NCI-H2029 treated with DMSO at 0.1 percent for 48 hours (cell line): ENCODE measurements around the gene TAGAP.
"Not testable (repeated sequence)": the region's sequence is repeated elsewhere in the genome, so short reads cannot be mapped to it uniquely, and the experiment has no call there.

Source experiments
- DNase-seq: peaks from one replicate; lab custom pipeline; 2025; lab: John Stamatoyannopoulos, UW

Gene TAGAP

DNA sequence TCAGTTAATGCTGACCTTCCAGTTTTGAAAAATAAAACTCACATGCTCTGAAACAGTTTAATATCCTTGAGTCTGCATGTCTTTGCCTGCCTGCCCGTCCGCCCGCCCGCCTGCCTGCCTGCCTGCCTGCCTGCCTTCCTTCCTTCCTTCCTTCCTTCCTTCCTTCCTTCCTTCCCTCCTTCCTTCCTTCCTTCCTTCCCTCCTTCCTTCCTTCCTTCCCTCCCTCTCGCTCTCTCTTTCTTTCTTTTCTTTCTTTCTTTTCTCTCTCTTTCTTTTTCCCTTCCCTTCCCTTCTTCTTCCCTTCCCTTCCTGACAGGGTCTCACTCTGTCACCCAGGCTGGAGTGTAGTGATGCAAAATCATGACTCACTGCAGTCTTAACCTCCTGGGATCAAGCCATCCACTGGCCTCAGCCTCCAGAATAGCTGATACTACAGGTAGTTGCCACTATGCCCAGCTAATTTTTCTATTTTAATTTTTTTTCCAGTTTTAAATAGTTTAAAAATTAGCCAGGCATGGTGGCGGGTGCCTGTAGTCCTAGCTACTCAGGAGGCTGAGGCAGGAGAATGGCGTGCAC, 34.7 kb downstream of the TAGAP start:
- DNase-seq, result not testable (repeated sequence)

DNA sequence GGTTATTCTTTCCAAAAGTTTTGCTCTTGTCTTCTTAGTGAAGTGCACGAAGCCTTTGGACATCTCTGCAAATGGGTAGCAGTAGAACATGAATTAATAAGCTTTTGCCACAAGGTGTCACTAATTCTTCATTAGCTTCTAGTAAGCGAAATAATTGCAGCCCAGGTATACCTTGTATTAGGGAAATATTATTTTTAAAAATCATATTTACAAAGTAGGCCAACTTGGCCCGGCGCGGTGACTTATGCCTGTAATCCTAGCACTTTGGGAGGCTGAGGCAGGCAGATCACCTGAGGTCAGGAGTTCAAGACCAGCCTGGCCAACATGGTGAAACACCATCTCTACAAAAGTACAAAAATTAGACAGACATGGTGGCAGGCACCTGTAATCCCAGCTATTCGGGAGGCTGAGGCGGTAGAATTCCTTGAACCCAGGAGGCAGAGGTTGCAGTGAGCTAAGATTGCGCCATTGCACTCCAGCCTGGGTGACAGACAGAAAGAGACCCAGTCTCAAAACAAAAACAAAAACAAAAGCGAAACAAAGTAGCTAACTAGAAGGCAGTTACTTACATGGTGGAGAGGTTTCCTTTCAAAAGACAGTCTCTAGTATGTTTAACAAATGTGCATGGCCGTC, 36.0 kb downstream of the TAGAP start:
- DNase-seq, result peak; percentile 1

DNA sequence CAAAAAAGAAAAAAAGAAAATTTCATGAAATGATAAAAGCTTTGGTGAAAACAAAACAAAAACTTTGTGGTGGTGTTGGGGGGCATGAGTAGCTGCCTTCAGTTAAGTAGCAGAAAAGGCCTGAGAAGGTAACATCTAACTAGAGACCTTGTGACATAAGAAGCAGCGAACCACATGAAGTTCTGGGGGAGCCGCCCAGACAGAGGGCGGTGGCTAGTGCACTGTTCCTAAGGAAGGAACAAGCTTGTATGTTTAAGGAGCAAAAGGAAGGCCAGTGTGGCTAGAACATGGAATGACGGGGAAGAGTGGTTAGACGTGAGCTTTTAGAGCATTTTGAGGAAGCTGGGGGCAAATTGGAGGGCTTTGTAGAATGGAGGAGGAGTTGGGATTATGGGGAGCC, 37.3 kb downstream of the TAGAP start:
- no peak for DNase-seq

DNA sequence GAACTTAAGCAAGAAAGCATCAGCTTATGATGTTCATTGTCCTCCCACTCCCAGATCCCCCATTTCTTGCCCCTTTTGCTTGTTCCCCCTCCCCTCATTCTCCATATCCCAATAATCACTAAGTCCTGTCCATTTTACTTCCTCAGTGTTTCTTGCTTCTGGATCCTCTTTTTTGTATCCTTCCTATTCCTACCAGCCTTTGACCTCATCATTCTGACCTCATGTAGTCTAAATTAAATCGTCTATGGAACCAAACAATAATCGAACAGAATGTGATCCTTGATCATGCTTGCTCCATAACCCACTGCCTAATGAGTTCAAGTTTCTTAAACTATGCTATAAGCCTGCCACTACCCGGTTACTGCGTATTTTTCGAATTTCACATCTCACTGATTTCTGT, 39.4 kb downstream of the TAGAP start:
- no peak for DNase-seq

DNA sequence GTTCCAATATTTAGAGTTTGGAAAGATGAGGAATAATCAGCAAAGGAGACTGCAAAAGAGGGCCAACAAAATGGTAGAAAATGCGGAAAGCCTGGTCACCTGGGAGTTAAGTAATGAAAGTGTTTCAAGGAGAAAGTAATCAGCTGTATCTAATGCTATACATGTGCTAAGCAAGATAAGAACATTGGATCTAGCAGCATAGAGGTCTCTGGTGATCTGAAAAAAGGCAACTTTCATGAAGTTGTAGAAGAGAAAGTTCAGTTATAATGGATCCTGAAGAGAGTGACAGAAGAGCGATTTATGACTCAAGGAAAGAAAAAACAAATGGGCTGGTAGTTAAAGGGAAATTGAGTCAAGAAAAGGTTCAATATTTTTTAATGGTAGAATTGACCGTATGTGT, 40.2 kb downstream of the TAGAP start:
- DNase-seq, result no peak

DNA sequence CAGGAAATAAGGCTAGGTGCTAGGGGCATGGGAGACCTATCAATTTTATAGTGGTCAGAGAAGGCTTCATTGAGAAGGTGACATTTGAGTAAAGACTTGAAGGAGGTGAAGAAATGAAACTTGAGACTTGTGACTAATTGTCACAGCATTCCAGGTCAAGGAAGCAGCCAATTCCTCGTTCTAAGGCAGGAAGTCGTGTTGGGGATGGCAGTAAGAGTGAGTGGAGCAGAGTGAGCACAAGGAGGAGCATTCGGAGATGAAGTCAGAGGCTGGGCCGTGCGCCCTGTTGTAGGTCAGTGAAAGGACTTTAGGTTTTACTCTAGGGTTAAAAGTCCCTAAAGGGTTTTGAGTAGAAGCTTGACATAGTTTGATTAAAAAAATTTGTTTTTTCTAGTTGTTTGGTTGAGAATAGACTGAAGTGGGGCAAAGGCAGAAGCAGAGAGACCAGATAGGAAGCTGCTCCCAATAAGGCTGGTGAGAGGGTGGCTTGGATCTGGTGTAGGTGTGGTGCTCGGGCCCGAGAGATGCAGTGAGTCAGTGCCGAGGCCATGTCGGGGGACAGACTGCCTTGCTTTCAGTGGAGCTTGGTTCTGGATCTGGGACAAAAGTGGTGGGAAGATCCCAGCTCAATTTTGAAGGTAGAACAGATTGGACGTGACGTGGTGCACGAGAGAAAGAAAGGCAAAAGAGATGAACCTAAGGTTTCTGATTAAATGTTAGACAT, 42.2 kb downstream of the TAGAP start:
- no peak for DNase-seq

DNA sequence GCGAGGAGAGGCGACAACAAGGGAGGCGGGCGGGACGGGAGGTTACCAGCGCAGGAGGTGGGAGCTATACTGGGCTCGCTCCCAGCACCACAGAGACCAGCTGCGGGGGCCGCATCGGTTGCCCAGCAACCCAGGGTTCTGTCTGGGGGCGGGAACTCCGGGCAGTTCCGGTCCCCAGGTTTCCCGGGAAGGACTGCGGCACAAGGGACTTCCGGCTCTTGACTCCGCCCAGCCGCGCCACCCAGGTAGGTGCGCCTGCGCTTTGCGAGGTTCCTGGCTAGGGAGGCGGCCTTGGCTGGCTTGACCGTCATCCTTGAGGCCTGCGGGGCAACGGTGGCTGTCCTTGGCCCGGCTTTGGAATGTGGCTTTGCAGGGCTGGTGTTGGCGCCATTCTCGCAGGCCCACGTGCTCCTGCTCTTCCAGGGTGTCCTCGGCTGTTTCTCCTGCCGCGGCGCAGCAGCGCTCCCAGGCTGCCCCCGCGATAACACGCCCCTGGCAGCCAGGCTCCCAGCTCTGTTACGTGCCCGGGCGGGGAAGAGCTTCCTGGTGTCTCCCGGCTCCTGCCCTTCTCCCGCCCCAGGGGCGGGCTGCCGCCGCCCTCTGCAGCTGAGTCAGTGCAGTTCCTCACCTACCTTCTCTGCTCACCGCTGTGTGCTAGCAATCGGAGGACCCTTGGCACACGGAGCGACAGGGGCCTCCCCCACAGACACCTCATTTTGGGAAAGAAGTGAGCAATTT, 45.0 kb downstream of the TAGAP start, which contains the start of gene RSPH3:
RSPH3 (minus strand) TSS at position 537 of the 738 bp plus-strand sequence. CDS start 652 bp downstream, outside the sequence.
- DNase-seq, result peak; percentile 95

DNA sequence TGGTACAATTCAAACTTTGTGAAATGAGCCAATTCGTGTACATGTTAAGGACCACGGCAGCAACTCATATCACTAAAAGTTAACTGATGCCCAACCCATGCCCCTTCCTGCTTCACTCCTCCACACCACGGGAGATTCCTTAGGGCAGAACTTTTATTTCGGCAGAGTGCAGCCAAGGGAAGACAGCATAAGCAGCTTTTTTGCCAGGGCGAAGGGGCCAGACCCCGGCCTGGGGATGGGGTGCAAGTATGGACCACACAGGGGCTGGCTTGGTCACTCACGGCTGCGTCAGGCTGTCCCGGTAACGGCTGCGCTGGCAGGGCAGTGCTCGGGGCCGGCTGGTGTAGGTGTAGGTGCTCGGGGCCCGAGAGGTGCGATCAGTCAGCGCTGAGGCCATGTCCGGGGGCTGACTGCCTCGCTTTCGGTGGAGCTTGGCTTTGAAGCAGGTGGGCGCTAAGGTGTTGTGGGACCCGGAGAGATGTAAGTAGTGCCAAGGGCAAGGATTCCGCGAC, 45.6 kb downstream of the TAGAP start:
- no peak for DNase-seq

DNA sequence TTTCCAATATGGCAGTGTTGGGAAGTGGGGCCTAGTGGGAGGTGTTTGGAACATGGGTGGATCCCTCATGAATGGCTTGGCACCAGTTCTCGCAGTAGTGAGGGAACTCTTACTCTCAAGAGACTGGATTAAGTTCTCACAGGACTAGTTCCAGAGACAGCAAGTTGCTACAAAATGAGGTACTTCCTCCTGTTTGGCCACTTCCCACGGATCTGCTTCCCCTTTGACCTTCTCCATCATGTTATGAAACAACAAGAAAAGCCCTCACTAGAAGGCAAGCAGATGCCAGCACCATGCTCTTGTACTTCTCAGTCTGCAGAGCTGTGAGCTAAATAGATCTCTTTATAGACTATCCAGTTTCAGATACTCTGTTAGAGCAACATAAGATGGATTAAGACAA, 47.9 kb downstream of the TAGAP start:
- no peak for DNase-seq

DNA sequence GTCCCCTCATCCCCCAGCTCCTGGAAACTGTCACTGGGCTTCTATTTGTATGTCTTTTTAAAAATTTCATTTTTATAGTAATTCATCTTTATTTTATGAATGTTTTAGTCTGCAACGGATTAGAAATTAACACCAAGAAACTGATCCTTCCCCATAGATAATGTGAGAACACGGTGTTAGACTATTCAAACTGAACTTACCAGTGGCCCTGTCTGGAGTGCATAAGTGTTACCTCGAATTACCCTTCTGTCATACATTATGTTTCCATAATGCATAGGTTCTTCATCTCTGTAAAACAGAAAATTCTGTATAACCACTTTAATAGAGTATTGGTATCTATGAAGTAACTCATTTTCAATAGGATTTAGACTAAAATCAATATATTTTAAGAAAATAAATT, 51.2 kb downstream of the TAGAP start:
- no peak for DNase-seq

DNA sequence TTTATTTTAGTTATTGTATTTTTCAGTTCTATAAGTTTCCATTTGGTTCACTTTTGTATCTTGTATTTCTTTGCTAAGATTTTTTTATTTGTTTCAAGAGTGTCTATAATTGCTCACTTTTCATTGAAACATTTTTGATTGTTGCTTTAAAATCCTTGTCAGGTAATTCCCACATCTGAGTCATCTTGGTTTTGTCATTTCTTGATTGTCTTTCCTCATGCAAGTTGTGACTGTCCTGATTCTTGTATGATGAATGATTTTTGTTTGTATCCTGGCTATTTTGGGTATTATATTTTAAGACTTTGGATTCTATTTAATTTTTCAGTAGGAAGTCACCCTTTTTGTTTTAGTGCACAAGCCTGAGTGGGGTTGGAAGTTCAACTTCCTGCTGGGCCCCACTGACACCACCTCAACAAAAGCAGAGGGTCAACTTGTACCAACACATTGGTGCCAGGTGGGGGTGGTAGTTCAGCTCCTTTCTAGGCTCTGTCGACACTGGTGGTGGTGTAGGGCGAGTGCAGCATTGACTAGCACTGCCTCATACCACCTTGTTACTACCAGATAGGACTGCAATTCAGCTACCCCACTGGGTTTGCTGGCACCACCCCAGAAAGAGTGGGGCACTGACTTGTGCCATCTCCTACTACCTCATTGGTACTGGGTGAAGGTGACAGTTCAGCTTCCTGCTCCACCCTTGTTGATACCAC, 53.6 kb downstream of the TAGAP start:
- DNase-seq, result no peak

DNA sequence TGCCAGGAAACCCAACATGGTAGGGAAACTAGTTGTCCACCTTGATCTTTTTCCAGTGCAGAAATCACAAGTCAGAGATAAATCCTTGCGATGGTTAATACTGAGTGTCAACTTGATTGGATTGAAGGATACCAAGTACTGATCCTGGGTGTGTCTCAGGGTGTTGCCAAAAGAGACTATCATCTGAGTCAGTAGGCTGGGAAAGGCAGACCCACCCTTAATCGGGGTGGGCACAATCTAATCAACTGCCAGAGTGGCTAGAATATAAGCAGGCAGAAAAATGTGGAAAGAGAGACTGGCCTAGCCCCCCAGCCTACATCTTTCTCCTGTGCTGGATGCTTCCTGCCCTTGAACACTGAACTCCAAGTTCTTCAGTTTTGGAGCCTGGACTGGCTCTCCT, 55.1 kb downstream of the TAGAP start:
- DNase-seq, result not testable (repeated sequence)

DNA sequence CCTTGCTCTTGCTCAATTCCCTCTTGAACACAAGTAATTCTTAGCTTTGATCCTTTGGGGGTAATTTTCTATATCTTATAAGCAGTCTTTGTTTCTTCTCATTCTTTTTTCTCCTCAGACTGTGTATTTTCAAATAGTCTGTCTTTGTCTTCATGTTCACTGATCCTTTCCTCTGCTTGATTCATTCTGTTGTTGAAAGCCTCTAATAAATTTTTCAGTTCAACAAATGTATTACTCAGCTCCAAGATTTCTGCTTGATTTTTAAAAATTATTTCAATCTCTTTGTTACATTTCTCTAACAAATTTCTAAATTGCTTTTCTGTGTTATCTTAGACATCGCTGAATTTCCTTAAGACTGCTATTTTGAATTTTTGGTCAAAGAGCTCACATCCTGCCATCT, 56.3 kb downstream of the TAGAP start:
- no peak for DNase-seq

DNA sequence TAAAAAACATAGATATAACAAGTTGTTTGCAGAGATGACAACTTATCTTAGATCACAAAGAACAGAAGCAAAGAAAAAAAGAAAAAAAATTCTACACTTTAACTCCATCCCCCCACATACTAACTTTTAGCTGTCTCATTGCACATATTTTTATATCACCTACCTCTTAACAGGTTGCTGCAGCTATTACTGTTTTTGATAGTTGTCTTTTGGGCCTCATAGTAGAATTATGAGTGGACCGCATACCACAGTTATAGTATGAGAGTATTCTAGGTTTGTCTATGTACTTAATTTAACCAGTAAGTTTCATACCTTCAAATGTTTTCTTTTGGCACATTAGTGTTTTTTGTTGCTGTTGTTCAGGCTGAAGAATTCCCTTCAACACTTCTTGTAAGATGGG, 57.1 kb downstream of the TAGAP start:
- DNase-seq, result no peak
